ENCODE measurements around the gene STX2. TPM values are rescaled to one million over a fixed set of nuclear protein-coding genes. Genes with fewer than 3 reads are reported as not detected.

Gene STX2
- total and polyA plus RNA-seq, 2 donors (not counting 1 experiment from before 2014, with no cell fraction given): 35.2 to 87.8 TPM

DNA sequence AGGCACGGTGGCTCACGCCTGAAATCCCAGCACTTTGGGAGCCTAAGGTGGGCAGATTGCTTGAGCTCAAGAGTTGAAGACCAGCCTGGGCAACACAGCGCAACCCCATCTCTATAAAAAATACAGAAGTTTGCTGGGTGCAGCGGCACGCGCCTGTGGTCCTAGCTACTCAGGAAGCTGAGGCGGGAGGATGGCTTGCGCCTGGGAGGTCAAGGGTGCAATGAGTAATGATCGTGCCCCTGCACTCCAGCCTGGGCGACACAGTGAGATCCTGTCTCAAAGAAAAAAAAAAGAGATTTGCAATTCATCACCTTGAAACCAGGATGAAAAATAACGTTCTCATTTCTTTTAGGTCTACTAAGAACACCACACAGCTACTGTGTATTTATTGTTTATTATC is 4.0 kb downstream of the STX2 start:
- TF ChIP-seq, protein P1, sequence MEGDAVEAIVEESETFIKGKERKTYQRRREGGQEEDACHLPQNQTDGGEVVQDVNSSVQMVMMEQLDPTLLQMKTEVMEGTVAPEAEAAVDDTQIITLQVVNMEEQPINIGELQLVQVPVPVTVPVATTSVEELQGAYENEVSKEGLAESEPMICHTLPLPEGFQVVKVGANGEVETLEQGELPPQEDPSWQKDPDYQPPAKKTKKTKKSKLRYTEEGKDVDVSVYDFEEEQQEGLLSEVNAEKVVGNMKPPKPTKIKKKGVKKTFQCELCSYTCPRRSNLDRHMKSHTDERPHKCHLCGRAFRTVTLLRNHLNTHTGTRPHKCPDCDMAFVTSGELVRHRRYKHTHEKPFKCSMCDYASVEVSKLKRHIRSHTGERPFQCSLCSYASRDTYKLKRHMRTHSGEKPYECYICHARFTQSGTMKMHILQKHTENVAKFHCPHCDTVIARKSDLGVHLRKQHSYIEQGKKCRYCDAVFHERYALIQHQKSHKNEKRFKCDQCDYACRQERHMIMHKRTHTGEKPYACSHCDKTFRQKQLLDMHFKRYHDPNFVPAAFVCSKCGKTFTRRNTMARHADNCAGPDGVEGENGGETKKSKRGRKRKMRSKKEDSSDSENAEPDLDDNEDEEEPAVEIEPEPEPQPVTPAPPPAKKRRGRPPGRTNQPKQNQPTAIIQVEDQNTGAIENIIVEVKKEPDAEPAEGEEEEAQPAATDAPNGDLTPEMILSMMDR (conservative IDR thresholded peaks at IDR 0.05 in 1 of 2, IDR thresholded peaks at IDR 0.05 in 1 of 2; ENCODE audit: low read depth in 1 of 2, low read length in 2 of 2): no peak
- no peak for TF ChIP-seq EZH2 (IDR thresholded peaks at IDR 0.05; ENCODE audit: low read length, missing control alignments)

DNA sequence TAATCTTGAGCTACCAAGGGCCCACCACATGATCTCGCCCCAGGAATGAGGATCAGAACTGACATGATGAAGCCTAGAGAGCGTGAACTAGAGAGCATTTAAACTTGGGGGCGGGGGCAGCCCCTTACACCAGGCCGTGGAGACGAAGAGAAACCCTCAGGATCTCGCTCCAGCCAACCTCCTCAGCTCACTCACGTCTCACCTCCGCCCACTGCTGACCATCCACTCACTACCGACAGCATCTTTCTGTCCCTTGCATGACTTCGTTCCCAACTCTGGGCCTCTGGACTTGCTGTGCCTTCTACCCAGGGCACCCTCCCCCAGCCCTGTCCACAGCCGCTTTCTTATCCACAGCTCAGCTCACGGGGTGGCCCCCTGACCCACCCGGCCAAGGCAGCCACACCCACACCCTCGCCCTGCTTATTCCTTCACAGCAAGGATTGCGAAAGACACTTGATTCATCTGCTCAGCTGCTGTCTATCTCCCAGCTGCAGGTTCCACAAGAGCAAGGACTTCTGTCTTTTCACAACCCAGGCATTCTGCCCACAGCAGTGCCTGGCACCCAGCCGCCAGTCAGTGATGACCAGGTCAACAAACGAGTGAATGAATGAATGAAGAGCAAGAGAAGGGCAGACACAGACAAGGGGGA is 6.4 kb downstream of the STX2 start:
- Histone ChIP-seq H3K27me3 (ENCODE audit: control insufficient read depth, insufficient read depth, low read length) (no peaks in the 10 kb centered on the region), H3K36me3 (ENCODE audit: control insufficient read depth, insufficient read depth, low read length) (no peaks in the 10 kb centered on the region), H2AFZ (ENCODE audit: low read length) (no peak overlapping the region), H3K79me2 (ENCODE audit: control insufficient read depth, insufficient read depth, low read length) (peaks cover 84% of the 10 kb centered on the region), H3K4me2 (ENCODE audit: extremely low read depth, insufficient read depth, low read length) (peak overlapping the region; percentile 59), H4K20me1 (ENCODE audit: control insufficient read depth, extremely low read depth, insufficient read depth, low read length) (no peaks in the 10 kb centered on the region), H3K27ac (ENCODE audit: insufficient read depth, low read length) (no peak overlapping the region), H3K4me3 (replicated peaks in 1 of 4; ENCODE audit: control extremely low read depth in 1 of 4, insufficient read depth in 1 of 4, low read depth in 3 of 4, low read length in 4 of 4) (no peak overlapping the region), H3K9me3 (ENCODE audit: control insufficient read depth, insufficient read depth, low read depth, low read length) (no peaks in the 10 kb centered on the region), H3K9ac (ENCODE audit: insufficient read depth, low read length) (no peak overlapping the region), H3K4me1 (ENCODE audit: control insufficient read depth, extremely low read depth, insufficient read depth, low read length) (peaks cover 16% of the 10 kb centered on the region)
- peak; percentile 68 to 88 for DNase-seq (ENCODE audit: low read depth in 2 of 2)
- no peak for TF ChIP-seq EZH2 (IDR thresholded peaks at IDR 0.05; ENCODE audit: low read length, missing control alignments)
- TF ChIP-seq, protein P1 (conservative IDR thresholded peaks at IDR 0.05 in 1 of 2, IDR thresholded peaks at IDR 0.05 in 1 of 2; ENCODE audit: low read depth in 1 of 2, low read length in 2 of 2): no peak

More for the DNA sequence above, 4.0 kb downstream of the STX2 start:
- no peaks in the 10 kb centered on the region for H3K27me3 ChIP-seq (ENCODE audit: control insufficient read depth, insufficient read depth, low read length)
- no peak overlapping the region for H3K4me2 ChIP-seq (ENCODE audit: extremely low read depth, insufficient read depth, low read length)
- H3K4me1 ChIP-seq (ENCODE audit: control insufficient read depth, extremely low read depth, insufficient read depth, low read length): peaks cover 22% of the 10 kb centered on the region
- H3K27ac ChIP-seq (ENCODE audit: insufficient read depth, low read length): no peak overlapping the region
- no peaks in the 10 kb centered on the region for H3K36me3 ChIP-seq (ENCODE audit: control insufficient read depth, insufficient read depth, low read length)
- no peak overlapping the region for H3K4me3 ChIP-seq (replicated peaks in 1 of 4; ENCODE audit: control extremely low read depth in 1 of 4, insufficient read depth in 1 of 4, low read depth in 3 of 4, low read length in 4 of 4)
- DNase-seq (ENCODE audit: low read depth in 2 of 2): no peak
- H3K9me3 ChIP-seq (ENCODE audit: control insufficient read depth, insufficient read depth, low read depth, low read length): no peaks in the 10 kb centered on the region
- peaks cover 77% of the 10 kb centered on the region for H3K79me2 ChIP-seq (ENCODE audit: control insufficient read depth, insufficient read depth, low read length)
- no peak overlapping the region for H3K9ac ChIP-seq (ENCODE audit: insufficient read depth, low read length)
- H4K20me1 ChIP-seq (ENCODE audit: control insufficient read depth, extremely low read depth, insufficient read depth, low read length): no peaks in the 10 kb centered on the region
- H2AFZ ChIP-seq (ENCODE audit: low read length): no peak overlapping the region

DNA sequence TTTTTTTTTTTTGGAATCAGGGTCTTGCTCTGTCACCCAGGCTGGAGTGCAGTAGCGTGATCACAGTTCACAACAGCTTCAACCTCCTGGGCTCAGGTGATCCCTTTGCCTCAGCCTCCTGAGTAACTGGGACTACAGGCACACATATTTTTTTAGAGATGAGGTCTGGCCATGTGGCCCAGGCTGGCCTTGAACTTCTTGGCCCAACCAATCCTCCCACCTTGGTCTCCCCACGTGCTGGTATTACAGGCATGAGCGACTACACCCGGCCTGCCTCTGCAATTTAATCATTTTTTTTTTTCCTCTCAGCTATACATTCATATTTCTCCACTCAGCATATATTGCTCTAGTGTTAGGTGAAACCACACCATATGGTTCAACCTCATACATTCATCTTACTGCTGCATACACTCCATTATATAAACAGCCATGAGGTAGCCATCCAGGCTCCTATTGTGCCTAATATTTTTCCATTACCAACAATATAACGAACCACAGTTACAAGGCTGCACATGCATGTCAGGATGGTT is 7.1 kb downstream of the STX2 start:
- H3K4me3 ChIP-seq (replicated peaks in 1 of 4; ENCODE audit: control extremely low read depth in 1 of 4, insufficient read depth in 1 of 4, low read depth in 3 of 4, low read length in 4 of 4): no peak overlapping the region
- no peak overlapping the region for H3K27ac ChIP-seq (ENCODE audit: insufficient read depth, low read length)
- H2AFZ ChIP-seq (ENCODE audit: low read length): no peak overlapping the region
- no peak for TF ChIP-seq EZH2 (IDR thresholded peaks at IDR 0.05; ENCODE audit: low read length, missing control alignments)
- TF ChIP-seq, protein P1 (conservative IDR thresholded peaks at IDR 0.05 in 1 of 2, IDR thresholded peaks at IDR 0.05 in 1 of 2; ENCODE audit: low read depth in 1 of 2, low read length in 2 of 2): no peak
- DNase-seq (ENCODE audit: low read depth in 2 of 2): no peak
- H3K27me3 ChIP-seq (ENCODE audit: control insufficient read depth, insufficient read depth, low read length): no peaks in the 10 kb centered on the region
- no peak overlapping the region for H3K9ac ChIP-seq (ENCODE audit: insufficient read depth, low read length)
- peaks cover 77% of the 10 kb centered on the region for H3K79me2 ChIP-seq (ENCODE audit: control insufficient read depth, insufficient read depth, low read length)
- H3K4me1 ChIP-seq (ENCODE audit: control insufficient read depth, extremely low read depth, insufficient read depth, low read length): peaks cover 20% of the 10 kb centered on the region
- no peaks in the 10 kb centered on the region for H3K9me3 ChIP-seq (ENCODE audit: control insufficient read depth, insufficient read depth, low read depth, low read length)
- H4K20me1 ChIP-seq (ENCODE audit: control insufficient read depth, extremely low read depth, insufficient read depth, low read length): no peaks in the 10 kb centered on the region
- H3K36me3 ChIP-seq (ENCODE audit: control insufficient read depth, insufficient read depth, low read length): no peaks in the 10 kb centered on the region
- no peak overlapping the region for H3K4me2 ChIP-seq (ENCODE audit: extremely low read depth, insufficient read depth, low read length)
